GM23338 (cell line): Measurements from ENCODE around the gene NGEF. TPM values are rescaled to one million over a fixed set of nuclear protein-coding genes. Genes with fewer than 3 reads are reported as not detected.

Experiments
- ATAC-seq: fragments of 200-7000 bp; cut with Tn5 transposase; 3 replicates; pipeline ENCODE4 v1.9.1; 2020
- DNase-seq: peaks from one replicate; pipeline ENCODE4 v3.0.0-alpha.2; 2015; ENCODE audit warnings: low spot score
- H2AFZ ChIP-seq: fragments of 200-600 bp; sonication (generic); 2 replicates; pipeline ENCODE4 v1.8.0; 2016; ENCODE audit warnings: antibody characterized with exemption, mild to moderate bottlenecking, moderate library complexity
- H3F3A ChIP-seq: fragments of 200-600 bp; sonication (generic); replicated peaks from 2 replicates; pipeline ENCODE4 v1.8.0; 2017; ENCODE audit warnings: antibody characterized with exemption, mixed run types, low read depth
- H3K27ac ChIP-seq: fragments of 200-600 bp; sonication (generic); 2 replicates; pipeline ENCODE4 v1.6.1; 2016; ENCODE audit warnings: low read depth
- H3K27me3 ChIP-seq: fragments of 200-600 bp; sonication (generic); 2 replicates; pipeline ENCODE4 v1.8.0; 2016; ENCODE audit warnings: mild to moderate bottlenecking, mixed run types, moderate library complexity; ENCODE audit not compliant: insufficient read depth
- H3K36me3 ChIP-seq: fragments of 200-600 bp; sonication (generic); 2 replicates; pipeline ENCODE4 v1.8.0; 2016; ENCODE audit warnings: mild to moderate bottlenecking; ENCODE audit not compliant: insufficient read depth
- H3K4me1 ChIP-seq: fragments of 200-600 bp; sonication (generic); 2 replicates; pipeline ENCODE4 v1.8.0; 2016; ENCODE audit warnings: mild to moderate bottlenecking, moderate library complexity; ENCODE audit not compliant: insufficient read depth
- H3K4me2 ChIP-seq: fragments of 200-600 bp; sonication (generic); 2 replicates; pipeline ENCODE4 v1.7.1; 2017; ENCODE audit warnings: mixed run types
- H3K4me3 ChIP-seq: fragments of 200-600 bp; sonication (generic); 2 replicates; pipeline ENCODE4 v1.6.1; 2016; ENCODE audit warnings: mixed run types
- H3K79me2 ChIP-seq: fragments of 200-600 bp; sonication (generic); replicated peaks from 2 replicates; pipeline ENCODE4 v1.8.0; 2017; ENCODE audit warnings: mild to moderate bottlenecking; ENCODE audit not compliant: insufficient read depth
- H3K9me2 ChIP-seq: fragments of 200-600 bp; sonication (generic); 2 replicates; pipeline ENCODE4 v1.8.0; 2017; ENCODE audit not compliant: insufficient read depth
- H4K20me1 ChIP-seq: fragments of 200-600 bp; sonication (generic); replicated peaks from 2 replicates; pipeline ENCODE4 v1.8.0; 2017; ENCODE audit warnings: mild to moderate bottlenecking; ENCODE audit not compliant: insufficient read depth
- H3K27ac Mint-ChIP-seq: 2 replicates; pipeline ENCODE4 v1.8.0; 2020; ENCODE audit warnings: inconsistent platforms, mild to moderate bottlenecking, moderate library complexity, mixed read lengths
- H3K27me3 Mint-ChIP-seq: 3 replicates; pipeline ENCODE4 v1.8.0; 2022; ENCODE audit warnings: low read depth, mild to moderate bottlenecking, moderate library complexity, mixed read lengths, inconsistent platforms; ENCODE audit not compliant: insufficient read depth, poor library complexity
- H3K36me3 Mint-ChIP-seq: 3 replicates; pipeline ENCODE4 v1.8.0; 2021; ENCODE audit warnings: low read depth, mild to moderate bottlenecking, inconsistent platforms, moderate library complexity, mixed read lengths
- H3K4me1 Mint-ChIP-seq: 3 replicates; pipeline ENCODE4 v1.8.0; 2020; ENCODE audit warnings: mild to moderate bottlenecking, inconsistent platforms, mixed read lengths
- H3K4me3 Mint-ChIP-seq: 3 replicates; pipeline ENCODE4 v1.8.0; 2021; ENCODE audit warnings: moderate library complexity, mild to moderate bottlenecking, inconsistent platforms, mixed read lengths
- H3K9me3 Mint-ChIP-seq: 3 replicates; pipeline ENCODE4 v1.8.0; 2020; ENCODE audit warnings: moderate library complexity, mild to moderate bottlenecking, inconsistent platforms, mixed read lengths
- CREB1 ChIP-seq: fragments of 250-450 bp; sonication (Bioruptor Pico); IDR thresholded peaks from 2 replicates; pipeline ENCODE4 v1.5.0; 2020; ENCODE audit warnings: low read depth, mild to moderate bottlenecking, moderate library complexity
- EZH2 ChIP-seq: fragments of 200-600 bp; sonication (generic); IDR thresholded peaks from one replicate; pipeline ENCODE4 v1.8.0; 2017; ENCODE audit warnings: antibody characterized with exemption, mild to moderate bottlenecking, low read depth; ENCODE audit not compliant: unreplicated experiment
- EZH2phosphoT487 ChIP-seq: fragments of 200-600 bp; sonication (generic); IDR thresholded peaks from one replicate; pipeline ENCODE4 v1.8.1; 2018; ENCODE audit warnings: antibody characterized with exemption; ENCODE audit not compliant: unreplicated experiment
- JUNB ChIP-seq: IDR thresholded peaks from one replicate; pipeline ENCODE4 v1.6.1; 2016; ENCODE audit warnings: antibody characterized with exemption; ENCODE audit not compliant: unreplicated experiment
- NANOG ChIP-seq: IDR thresholded peaks from 2 replicates; pipeline ENCODE4 v1.6.1; 2016; ENCODE audit warnings: antibody characterized with exemption, borderline replicate concordance
- POLR2AphosphoS5 ChIP-seq: IDR thresholded peaks from 2 replicates; pipeline ENCODE4 v1.6.1; 2016; ENCODE audit warnings: antibody characterized with exemption, low read depth
- STAT1 ChIP-seq: IDR thresholded peaks from one replicate; pipeline ENCODE4 v1.6.1; 2016; ENCODE audit warnings: antibody characterized with exemption; ENCODE audit not compliant: unreplicated experiment
- ZNF114 ChIP-seq: fragments of 250-450 bp; sonication (Bioruptor Pico); IDR thresholded peaks from 2 replicates; pipeline ENCODE4 v1.5.0; 2020; ENCODE audit warnings: mild to moderate bottlenecking, moderate library complexity
- ZNF331 ChIP-seq: fragments of 250-450 bp; sonication (Bioruptor Pico); IDR thresholded peaks from 2 replicates; pipeline ENCODE4 v1.5.0; 2020; ENCODE audit warnings: low read depth, mild to moderate bottlenecking, moderate library complexity
- ZNF462 ChIP-seq: fragments of 250-450 bp; sonication (Bioruptor Pico); IDR thresholded peaks from 2 replicates; pipeline ENCODE4 v1.5.0; 2020; ENCODE audit warnings: mild to moderate bottlenecking, moderate library complexity
- polyA plus RNA-seq: library from polyadenylated mRNA; unstranded; fragments of >200 nt; fragmentation: Nextera tagmentation; extraction: Ambion mirVana; gene quantifications from 2 replicates; pipeline ENCODE4 v1.2.1, GENCODE V29; 2016
- total RNA-seq: library from RNA; depleted of rRNA; stranded (reverse); fragments of >200 nt; shearing (Covaris generic); gene quantifications from 2 replicates; pipeline ENCODE4 v1.2.3, GENCODE V29; 2014
- TF ChIP-seq, protein P1 (sequence below): IDR thresholded peaks from one replicate; pipeline ENCODE4 v1.6.1; 2018; ENCODE audit warnings: antibody characterized with exemption; ENCODE audit not compliant: unreplicated experiment
- TF ChIP-seq, protein P2 (sequence below): IDR thresholded peaks from 2 replicates; pipeline ENCODE4 v1.6.1; 2016; ENCODE audit warnings: antibody characterized with exemption
- TF ChIP-seq, protein P3 (sequence below), 2 experiments: fragments of 200-600 bp in 1 of 2; sonication (generic) in 1 of 2; conservative IDR thresholded peaks; 2 replicates each; pipeline versions ENCODE4 v1.5.1 to v1.6.1; 2016 to 2017; ENCODE audit warnings: antibody characterized with exemption in 2 of 2, low read depth in 2 of 2, mild to moderate bottlenecking in 2 of 2, moderate library complexity in 1 of 2

The NGEF gene
- total and polyA plus RNA-seq, 2 experiments from 2014 or later: 1.8 to 5.4 TPM

DNA sequence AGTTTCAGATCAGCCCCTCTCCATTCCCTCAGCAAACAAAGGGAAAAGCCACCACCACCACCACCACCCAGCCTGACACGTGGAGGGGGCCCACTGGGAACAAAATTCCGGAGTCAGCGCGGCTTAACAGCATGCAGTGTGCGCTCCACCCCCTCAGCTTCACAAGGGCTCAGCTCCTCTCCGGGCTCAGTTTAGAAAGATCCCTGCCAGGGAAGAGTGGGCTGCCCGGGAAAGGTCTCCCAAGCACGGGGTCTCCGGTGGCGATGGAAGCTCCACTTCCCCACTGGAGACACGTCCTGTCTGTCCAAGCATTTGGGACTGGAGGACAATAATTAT, 87.3 kb downstream of the NGEF start:
- no peaks in the 10 kb centered on the region for H3K36me3 ChIP-seq
- H3K27ac Mint-ChIP-seq: no peak overlapping the region
- no peaks in the 10 kb centered on the region for H3F3A ChIP-seq
- no peaks in the 10 kb centered on the region; the same call in none of the 2 replicates for H4K20me1 ChIP-seq
- no peak overlapping the region for H3K4me3 ChIP-seq
- no peaks in the 10 kb centered on the region for H3K36me3 Mint-ChIP-seq
- TF ChIP-seq CREB1 (no peak), POLR2AphosphoS5 (no peak), EZH2phosphoT487 (no peak), EZH2 (no peak), STAT1 (no peak), ZNF331 (no peak), ZNF462 (CRISPR knock-in tag) (no peak), ZNF114 (CRISPR knock-in tag) (no peak), JUNB (no peak), NANOG (no peak)
- TF ChIP-seq, protein P1, sequence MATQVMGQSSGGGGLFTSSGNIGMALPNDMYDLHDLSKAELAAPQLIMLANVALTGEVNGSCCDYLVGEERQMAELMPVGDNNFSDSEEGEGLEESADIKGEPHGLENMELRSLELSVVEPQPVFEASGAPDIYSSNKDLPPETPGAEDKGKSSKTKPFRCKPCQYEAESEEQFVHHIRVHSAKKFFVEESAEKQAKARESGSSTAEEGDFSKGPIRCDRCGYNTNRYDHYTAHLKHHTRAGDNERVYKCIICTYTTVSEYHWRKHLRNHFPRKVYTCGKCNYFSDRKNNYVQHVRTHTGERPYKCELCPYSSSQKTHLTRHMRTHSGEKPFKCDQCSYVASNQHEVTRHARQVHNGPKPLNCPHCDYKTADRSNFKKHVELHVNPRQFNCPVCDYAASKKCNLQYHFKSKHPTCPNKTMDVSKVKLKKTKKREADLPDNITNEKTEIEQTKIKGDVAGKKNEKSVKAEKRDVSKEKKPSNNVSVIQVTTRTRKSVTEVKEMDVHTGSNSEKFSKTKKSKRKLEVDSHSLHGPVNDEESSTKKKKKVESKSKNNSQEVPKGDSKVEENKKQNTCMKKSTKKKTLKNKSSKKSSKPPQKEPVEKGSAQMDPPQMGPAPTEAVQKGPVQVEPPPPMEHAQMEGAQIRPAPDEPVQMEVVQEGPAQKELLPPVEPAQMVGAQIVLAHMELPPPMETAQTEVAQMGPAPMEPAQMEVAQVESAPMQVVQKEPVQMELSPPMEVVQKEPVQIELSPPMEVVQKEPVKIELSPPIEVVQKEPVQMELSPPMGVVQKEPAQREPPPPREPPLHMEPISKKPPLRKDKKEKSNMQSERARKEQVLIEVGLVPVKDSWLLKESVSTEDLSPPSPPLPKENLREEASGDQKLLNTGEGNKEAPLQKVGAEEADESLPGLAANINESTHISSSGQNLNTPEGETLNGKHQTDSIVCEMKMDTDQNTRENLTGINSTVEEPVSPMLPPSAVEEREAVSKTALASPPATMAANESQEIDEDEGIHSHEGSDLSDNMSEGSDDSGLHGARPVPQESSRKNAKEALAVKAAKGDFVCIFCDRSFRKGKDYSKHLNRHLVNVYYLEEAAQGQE: no peak
- TF ChIP-seq, protein P2, sequence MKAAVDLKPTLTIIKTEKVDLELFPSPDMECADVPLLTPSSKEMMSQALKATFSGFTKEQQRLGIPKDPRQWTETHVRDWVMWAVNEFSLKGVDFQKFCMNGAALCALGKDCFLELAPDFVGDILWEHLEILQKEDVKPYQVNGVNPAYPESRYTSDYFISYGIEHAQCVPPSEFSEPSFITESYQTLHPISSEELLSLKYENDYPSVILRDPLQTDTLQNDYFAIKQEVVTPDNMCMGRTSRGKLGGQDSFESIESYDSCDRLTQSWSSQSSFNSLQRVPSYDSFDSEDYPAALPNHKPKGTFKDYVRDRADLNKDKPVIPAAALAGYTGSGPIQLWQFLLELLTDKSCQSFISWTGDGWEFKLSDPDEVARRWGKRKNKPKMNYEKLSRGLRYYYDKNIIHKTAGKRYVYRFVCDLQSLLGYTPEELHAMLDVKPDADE: no peak
- TF ChIP-seq, protein P3, sequence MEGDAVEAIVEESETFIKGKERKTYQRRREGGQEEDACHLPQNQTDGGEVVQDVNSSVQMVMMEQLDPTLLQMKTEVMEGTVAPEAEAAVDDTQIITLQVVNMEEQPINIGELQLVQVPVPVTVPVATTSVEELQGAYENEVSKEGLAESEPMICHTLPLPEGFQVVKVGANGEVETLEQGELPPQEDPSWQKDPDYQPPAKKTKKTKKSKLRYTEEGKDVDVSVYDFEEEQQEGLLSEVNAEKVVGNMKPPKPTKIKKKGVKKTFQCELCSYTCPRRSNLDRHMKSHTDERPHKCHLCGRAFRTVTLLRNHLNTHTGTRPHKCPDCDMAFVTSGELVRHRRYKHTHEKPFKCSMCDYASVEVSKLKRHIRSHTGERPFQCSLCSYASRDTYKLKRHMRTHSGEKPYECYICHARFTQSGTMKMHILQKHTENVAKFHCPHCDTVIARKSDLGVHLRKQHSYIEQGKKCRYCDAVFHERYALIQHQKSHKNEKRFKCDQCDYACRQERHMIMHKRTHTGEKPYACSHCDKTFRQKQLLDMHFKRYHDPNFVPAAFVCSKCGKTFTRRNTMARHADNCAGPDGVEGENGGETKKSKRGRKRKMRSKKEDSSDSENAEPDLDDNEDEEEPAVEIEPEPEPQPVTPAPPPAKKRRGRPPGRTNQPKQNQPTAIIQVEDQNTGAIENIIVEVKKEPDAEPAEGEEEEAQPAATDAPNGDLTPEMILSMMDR (conservative IDR thresholded peaks at IDR 0.05; ENCODE audit: low read depth in 2 of 2): no peak
- H3K27me3 ChIP-seq: peaks cover 62% of the 10 kb centered on the region
- H3K79me2 ChIP-seq: no peaks in the 10 kb centered on the region
- H3K4me1 ChIP-seq: peaks cover 27% of the 10 kb centered on the region
- peaks cover 42% of the 10 kb centered on the region for H3K27me3 Mint-ChIP-seq
- no peak overlapping the region for H3K27ac ChIP-seq
- DNase-seq: no peak
- H3K4me3 Mint-ChIP-seq: no peak overlapping the region
- H2AFZ ChIP-seq: no peak overlapping the region
- ATAC-seq: no peak
- H3K4me1 Mint-ChIP-seq: peaks cover 27% of the 10 kb centered on the region
- H3K9me2 ChIP-seq: 0 out of 2 replicates have a peak, but pooled peaks cover 4% of the 10 kb centered on the region
- peaks cover 3% of the 10 kb centered on the region; the same call in 1 of the 3 replicates for H3K9me3 Mint-ChIP-seq
- H3K4me2 ChIP-seq: no peak overlapping the region
